ENCODE results near the gene FAM9C.
"Not testable (repeated sequence)": the region's sequence is repeated elsewhere in the genome, so short reads cannot be mapped to it uniquely, and the experiment has no call there.

Gene FAM9C

GRCh38 chrX:13044441-13044840 lies at the start of gene FAM9C:
FAM9C (minus strand) TSS chrX:13044620; CDS start chrX:13043789, 831 bp downstream.
- DNase-seq: no peak

GRCh38 chrX:13093529-13094140 lies 49.2 kb upstream of the FAM9C start:
- DNase-seq: peak; percentile 58

GRCh38 chrX:13092455-13092941 lies 48.1 kb upstream of the FAM9C start:
- peak; percentile 93 for DNase-seq

GRCh38 chrX:13091111-13091765 lies 46.8 kb upstream of the FAM9C start:
- peak; percentile 79 for DNase-seq

GRCh38 chrX:13090339-13091110 lies 46.1 kb upstream of the FAM9C start:
- DNase-seq: peak; percentile 59

GRCh38 chrX:13090027-13090338 lies 45.6 kb upstream of the FAM9C start:
- DNase-seq: no peak

- peak; percentile 52 for DNase-seq
Observed at GRCh38 chrX:13088156-13088487, 43.7 kb upstream of the FAM9C start.

- DNase-seq: peak; percentile 91
Observed at GRCh38 chrX:13087322-13088155, 43.1 kb upstream of the FAM9C start.

GRCh38 chrX:13086793-13087321 lies 42.4 kb upstream of the FAM9C start:
- DNase-seq: not testable (repeated sequence)

GRCh38 chrX:13086076-13086475 lies 41.7 kb upstream of the FAM9C start:
- no peak for DNase-seq

- peak; percentile 78 for DNase-seq
Observed at GRCh38 chrX:13085526-13085925, 41.1 kb upstream of the FAM9C start.

- DNase-seq: no peak
Observed at GRCh38 chrX:13084611-13085010, 40.2 kb upstream of the FAM9C start.

- DNase-seq: not testable (repeated sequence)
Observed at GRCh38 chrX:13083755-13084326, 39.4 kb upstream of the FAM9C start.

GRCh38 chrX:13082206-13083065 lies 38.0 kb upstream of the FAM9C start:
- DNase-seq: no peak

- no peak for DNase-seq
Observed at GRCh38 chrX:13081395-13082205, 37.2 kb upstream of the FAM9C start.

- DNase-seq: no peak
Observed at GRCh38 chrX:13080128-13080795, 35.8 kb upstream of the FAM9C start.

- DNase-seq: no peak
Observed at GRCh38 chrX:13078739-13079444, 34.5 kb upstream of the FAM9C start.

- DNase-seq: peak; percentile 74
Observed at GRCh38 chrX:13077168-13077567, 32.7 kb upstream of the FAM9C start.

Data from activated CD4-positive, alpha-beta T cell treated with anti-CD3 and anti-CD28 coated beads, Interleukin-2, amount 50 U/mL, for 16 hours (primary cell).